ENCODE data around the gene ARL9.

Gene ARL9

DNA sequence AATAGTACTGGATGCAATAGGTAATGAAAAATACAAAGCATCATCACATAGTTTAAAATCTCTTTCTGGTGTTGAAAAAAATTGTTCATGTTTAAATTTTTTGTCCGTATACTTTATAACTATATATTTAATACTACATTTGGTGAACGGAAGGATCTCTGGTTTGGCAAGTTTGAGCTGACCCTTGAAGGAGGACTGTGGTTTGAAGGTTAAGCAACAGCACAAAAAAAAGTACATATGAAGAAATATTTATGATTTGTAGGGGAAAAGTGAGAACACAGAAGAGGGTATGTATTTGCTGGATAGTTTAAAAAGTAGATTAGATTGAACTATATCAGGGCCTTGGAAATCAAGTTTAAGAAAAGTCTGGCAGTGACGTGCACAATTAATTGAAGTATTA is 24.9 kb upstream of the ARL9 start:
- TF ChIP-seq, protein P1, sequence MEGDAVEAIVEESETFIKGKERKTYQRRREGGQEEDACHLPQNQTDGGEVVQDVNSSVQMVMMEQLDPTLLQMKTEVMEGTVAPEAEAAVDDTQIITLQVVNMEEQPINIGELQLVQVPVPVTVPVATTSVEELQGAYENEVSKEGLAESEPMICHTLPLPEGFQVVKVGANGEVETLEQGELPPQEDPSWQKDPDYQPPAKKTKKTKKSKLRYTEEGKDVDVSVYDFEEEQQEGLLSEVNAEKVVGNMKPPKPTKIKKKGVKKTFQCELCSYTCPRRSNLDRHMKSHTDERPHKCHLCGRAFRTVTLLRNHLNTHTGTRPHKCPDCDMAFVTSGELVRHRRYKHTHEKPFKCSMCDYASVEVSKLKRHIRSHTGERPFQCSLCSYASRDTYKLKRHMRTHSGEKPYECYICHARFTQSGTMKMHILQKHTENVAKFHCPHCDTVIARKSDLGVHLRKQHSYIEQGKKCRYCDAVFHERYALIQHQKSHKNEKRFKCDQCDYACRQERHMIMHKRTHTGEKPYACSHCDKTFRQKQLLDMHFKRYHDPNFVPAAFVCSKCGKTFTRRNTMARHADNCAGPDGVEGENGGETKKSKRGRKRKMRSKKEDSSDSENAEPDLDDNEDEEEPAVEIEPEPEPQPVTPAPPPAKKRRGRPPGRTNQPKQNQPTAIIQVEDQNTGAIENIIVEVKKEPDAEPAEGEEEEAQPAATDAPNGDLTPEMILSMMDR (IDR thresholded peaks at IDR 0.05; ENCODE audit: control insufficient read depth, insufficient read depth, low read depth, low read length, missing control alignments), result no peak
- DNase-seq (ENCODE audit: low read depth), result no peak
- H3K4me3 ChIP-seq (ENCODE audit: control insufficient read depth, low read depth, low read length), result no peak overlapping the region

- TF ChIP-seq, protein P1 (IDR thresholded peaks at IDR 0.05; ENCODE audit: control insufficient read depth, insufficient read depth, low read depth, low read length, missing control alignments), result no peak
- no peak for DNase-seq (ENCODE audit: low read depth)
- H3K4me3 ChIP-seq (ENCODE audit: control insufficient read depth, low read depth, low read length), result no peak overlapping the region
Measured at GRCh38 chr4:56496241-56496640, 9.3 kb upstream of the ARL9 start.

- no peak overlapping the region for H3K4me3 ChIP-seq (ENCODE audit: control insufficient read depth, low read depth, low read length)
- no peak for DNase-seq (ENCODE audit: low read depth)
- TF ChIP-seq, protein P1 (IDR thresholded peaks at IDR 0.05; ENCODE audit: control insufficient read depth, insufficient read depth, low read depth, low read length, missing control alignments), result no peak
Measured at GRCh38 chr4:56511098-56511497, 5.5 kb downstream of the ARL9 start.

DNA sequence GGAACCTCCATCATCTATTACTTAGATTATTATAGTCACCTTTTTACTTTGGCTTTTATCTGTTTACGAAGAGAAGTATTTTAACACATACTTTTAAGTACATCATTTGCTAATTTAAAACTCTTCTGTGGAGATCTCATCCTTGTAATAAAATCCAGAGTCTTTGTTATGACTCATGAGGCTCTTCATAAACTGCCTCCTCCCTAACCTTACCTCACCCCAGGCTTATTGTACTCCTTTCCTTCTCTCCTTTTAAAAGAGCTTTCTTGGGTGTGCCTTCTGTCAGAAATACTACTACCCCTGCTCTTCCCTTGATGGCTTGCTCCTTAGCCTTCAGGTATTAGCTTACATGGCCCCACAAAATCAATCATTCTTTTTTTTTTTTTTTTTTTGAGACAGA is 6.6 kb downstream of the ARL9 start:
- DNase-seq (ENCODE audit: low read depth), result peak; percentile 10
- TF ChIP-seq, protein P1 (IDR thresholded peaks at IDR 0.05; ENCODE audit: control insufficient read depth, insufficient read depth, low read depth, low read length, missing control alignments), result no peak
- no peak overlapping the region for H3K4me3 ChIP-seq (ENCODE audit: control insufficient read depth, low read depth, low read length)

GRCh38 chr4:56513517-56513916 is 7.9 kb downstream of the ARL9 start:
- H3K4me3 ChIP-seq (ENCODE audit: control insufficient read depth, low read depth, low read length), result no peak overlapping the region
- TF ChIP-seq, protein P1 (IDR thresholded peaks at IDR 0.05; ENCODE audit: control insufficient read depth, insufficient read depth, low read depth, low read length, missing control alignments), result no peak
- DNase-seq (ENCODE audit: low read depth), result no peak

DNA sequence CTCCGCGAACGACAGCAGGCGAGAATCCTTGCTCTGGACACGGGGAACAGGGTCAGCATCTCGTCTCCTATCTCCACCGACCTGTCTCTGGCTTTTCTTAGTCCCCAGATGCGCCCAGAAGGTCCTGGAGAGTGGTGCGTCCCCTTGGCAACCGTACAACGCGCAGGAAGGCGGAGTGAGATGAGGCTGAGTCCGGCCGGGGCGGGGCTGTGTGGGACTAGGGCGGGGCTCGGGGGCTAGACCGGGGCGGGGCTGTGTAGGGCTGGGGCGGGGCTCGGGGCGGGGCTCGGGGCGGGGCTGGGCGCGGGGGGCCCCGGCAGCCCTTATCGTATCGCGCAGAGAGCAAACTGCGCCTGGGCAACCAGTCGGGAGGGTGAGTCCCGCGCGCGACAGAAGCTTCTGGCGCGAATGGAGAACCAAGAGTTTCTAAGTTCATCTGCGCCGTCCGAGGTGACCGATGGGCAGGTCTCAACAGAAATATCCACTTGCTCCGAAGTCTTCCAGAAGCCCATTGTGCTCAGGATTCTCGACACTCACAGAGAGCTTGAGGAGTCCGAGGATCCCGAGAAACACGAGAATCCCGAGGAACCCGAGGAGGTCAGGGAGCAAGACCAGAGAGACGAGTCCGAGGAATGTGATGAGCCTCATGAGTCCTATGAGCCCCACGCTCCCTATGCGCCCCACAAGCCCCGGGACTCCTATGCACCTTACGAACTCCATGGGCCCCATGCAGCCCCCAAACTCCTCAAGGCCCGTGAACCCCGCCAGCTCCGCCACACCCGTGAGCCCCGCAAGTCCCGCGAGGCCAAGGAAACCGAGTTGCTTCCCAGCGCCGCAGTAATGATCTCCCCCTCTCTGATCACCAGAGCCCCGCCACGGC is 24.9 kb downstream of the ARL9 start:
- peak; percentile 8 for DNase-seq (ENCODE audit: low read depth)
- peak overlapping the region; percentile 42 for H3K4me3 ChIP-seq (ENCODE audit: control insufficient read depth, low read depth, low read length)
- TF ChIP-seq, protein P1 (IDR thresholded peaks at IDR 0.05; ENCODE audit: control insufficient read depth, insufficient read depth, low read depth, low read length, missing control alignments), result no peak

Measured in AG09309 (cell line).